ENCODE results near the gene FAM185A. TPM values are rescaled to one million over a fixed set of nuclear protein-coding genes. Genes with fewer than 3 reads are reported as not detected.

Gene FAM185A
- total and polyA plus RNA-seq, 9 of the 15 experiments (the other 6 are each of a cell fraction or from before 2014, with no cell fraction given) = 1.7 to 17.4 (median 10.6) TPM

DNA sequence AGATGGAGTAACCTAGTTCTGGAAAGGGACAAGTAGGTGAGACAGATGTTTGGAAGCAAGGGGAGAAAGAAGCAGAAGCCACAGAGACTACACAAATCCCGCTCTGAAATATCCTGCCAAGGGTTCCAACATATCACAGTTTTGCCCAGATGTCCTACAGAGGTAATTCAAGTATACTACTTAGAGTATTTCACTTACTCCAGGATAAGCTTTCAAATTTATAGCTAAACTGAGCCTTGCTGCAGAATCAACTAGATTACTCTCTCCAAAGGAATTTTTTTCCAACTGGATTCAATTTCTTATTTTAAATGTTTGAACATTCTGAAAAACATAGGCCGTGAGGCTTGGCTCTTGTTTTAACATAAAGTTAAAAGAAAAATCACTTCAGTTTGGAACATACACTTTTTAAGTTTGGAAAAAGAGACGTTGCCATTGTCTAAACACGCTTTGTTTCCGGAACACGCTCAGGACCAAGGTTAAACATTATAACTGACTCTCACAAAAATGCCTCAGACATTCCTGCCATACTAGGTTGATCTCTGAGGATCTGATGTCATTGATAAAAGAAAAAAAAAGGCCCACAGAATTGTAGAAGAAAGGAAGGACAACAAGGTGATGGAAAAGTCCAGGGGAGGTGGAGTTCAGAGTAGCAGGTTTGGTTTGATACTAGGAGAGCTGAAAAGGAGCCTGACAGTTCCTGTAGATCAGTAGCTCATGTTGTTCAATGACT is 74.8 kb downstream of the FAM185A start:
- BruUV-seq (replicated peaks) = no TSS peak
- 77% methylated on average over 6 of the region's 6 CpGs for WGBS (ENCODE audit: insufficient coverage, low coverage, missing lambda C conversion rate)
- intact Hi-C loops (cut with micrococcal nuclease) = no loop called here
- CTCF ChIA-PET (ENCODE audit: low intra/inter-chr PET ratio) = no interaction called here
- Histone ChIP-seq H3K27ac (ENCODE audit: extremely low read depth, low read depth, low read length) (no peak overlapping the region), H4K20me1 (replicated peaks; ENCODE audit: control insufficient read depth, insufficient read depth, low read length) (no peaks in the 10 kb centered on the region), H3K79me2 (ENCODE audit: control insufficient read depth, insufficient read depth, low read length) (no peaks in the 10 kb centered on the region), H3K27me3 (ENCODE audit: control insufficient read depth in 2 of 2, insufficient read depth in 2 of 2, low read length in 2 of 2) (no peaks in the 10 kb centered on the region), H3K9me3 (replicated peaks; ENCODE audit: control insufficient read depth, insufficient read depth, low read depth, low read length) (no peaks in the 10 kb centered on the region), H3K4me2 (ENCODE audit: insufficient read depth, low read length) (no peak overlapping the region), H3K4me3 (no peak overlapping the region), H3K36me3 (ENCODE audit: control insufficient read depth, insufficient read depth, low read length) (peaks cover 36% of the 10 kb centered on the region), H3K9me1 (ENCODE audit: control insufficient read depth, insufficient read depth, low read length) (no peaks in the 10 kb centered on the region), H2AFZ (ENCODE audit: low read depth, low read length) (no peak overlapping the region), H3K4me1 (replicated peaks in 1 of 2; ENCODE audit: control insufficient read depth in 2 of 2, insufficient read depth in 2 of 2, low read length in 2 of 2) (peaks cover 0 to 4% of the 10 kb centered on the region in 2 experiments; a peak in 1 of 5 replicates), H3K9ac (ENCODE audit: insufficient read depth in 1 of 2, low read depth in 2 of 2, low read length in 2 of 2) (no peak overlapping the region)
- in situ Hi-C loops (cut with MboI) = no loop called here
- FAIRE-seq = no peak
- POLR2A ChIA-PET = no interaction called here
- ATAC-seq = no peak
- no peak for TF ChIP-seq ZNF707 (CRISPR knock-in tag; conservative IDR thresholded peaks at IDR 0.05)
- DNase-seq (ENCODE audit: extremely low read depth in 1 of 4, low spot score in 3 of 4) = no peak

DNA sequence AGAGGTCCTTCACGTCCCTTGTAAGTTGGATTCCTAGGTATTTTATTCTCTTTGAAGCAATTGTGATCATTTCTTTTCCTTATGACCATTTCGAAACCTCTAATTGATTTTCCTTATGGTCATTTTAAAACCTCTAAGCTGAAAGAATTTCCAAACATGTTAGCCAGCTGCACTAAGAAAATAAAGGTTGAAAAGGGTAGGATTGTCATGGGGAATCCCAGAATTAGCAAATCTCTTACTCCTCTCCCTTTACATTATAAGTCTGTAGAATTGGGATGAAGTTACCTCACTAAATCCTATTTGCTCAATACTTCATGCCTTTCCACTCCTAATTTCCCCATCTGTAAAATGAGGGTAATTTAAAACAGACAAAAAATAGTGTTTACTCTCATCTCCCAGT is 79.5 kb downstream of the FAM185A start:
- ATAC-seq = no peak
- Histone ChIP-seq H4K20me1 (replicated peaks; ENCODE audit: control insufficient read depth, insufficient read depth, low read length) (no peaks in the 10 kb centered on the region), H3K9ac (ENCODE audit: insufficient read depth in 1 of 2, low read depth in 2 of 2, low read length in 2 of 2) (no peak overlapping the region), H3K4me2 (ENCODE audit: insufficient read depth, low read length) (no peak overlapping the region), H3K4me3 (no peak overlapping the region), H3K79me2 (ENCODE audit: control insufficient read depth, insufficient read depth, low read length) (no peaks in the 10 kb centered on the region), H3K4me1 (replicated peaks in 1 of 2; ENCODE audit: control insufficient read depth in 2 of 2, insufficient read depth in 2 of 2, low read length in 2 of 2) (no peaks in the 10 kb centered on the region), H3K27me3 (ENCODE audit: control insufficient read depth in 2 of 2, insufficient read depth in 2 of 2, low read length in 2 of 2) (no peaks in the 10 kb centered on the region), H2AFZ (ENCODE audit: low read depth, low read length) (no peak overlapping the region), H3K36me3 (ENCODE audit: control insufficient read depth, insufficient read depth, low read length) (peaks cover 60% of the 10 kb centered on the region), H3K9me3 (replicated peaks; ENCODE audit: control insufficient read depth, insufficient read depth, low read depth, low read length) (no peaks in the 10 kb centered on the region), H3K27ac (ENCODE audit: extremely low read depth, low read depth, low read length) (no peak overlapping the region), H3K9me1 (ENCODE audit: control insufficient read depth, insufficient read depth, low read length) (no peaks in the 10 kb centered on the region)
- in situ Hi-C loops (cut with MboI) (no loop called here), intact Hi-C loops (cut with micrococcal nuclease) (no loop called here)
- no peak for FAIRE-seq
- POLR2A ChIA-PET = no interaction called here
- CTCF ChIA-PET (ENCODE audit: low intra/inter-chr PET ratio) = no interaction called here
- WGBS (ENCODE audit: insufficient coverage, low coverage, missing lambda C conversion rate) = 81% methylated on average over 2 of the region's 2 CpGs
- no peak for DNase-seq (ENCODE audit: extremely low read depth in 1 of 4, low spot score in 3 of 4)
- no TSS peak for BruUV-seq (replicated peaks)
- TF ChIP-seq GATAD2A (IDR thresholded peaks at IDR 0.05) = no peak
- no peak for TF ChIP-seq SAFB (IDR thresholded peaks at IDR 0.05; ENCODE audit: borderline replicate concordance, low read depth, low read length)
- TF ChIP-seq, protein P1, sequence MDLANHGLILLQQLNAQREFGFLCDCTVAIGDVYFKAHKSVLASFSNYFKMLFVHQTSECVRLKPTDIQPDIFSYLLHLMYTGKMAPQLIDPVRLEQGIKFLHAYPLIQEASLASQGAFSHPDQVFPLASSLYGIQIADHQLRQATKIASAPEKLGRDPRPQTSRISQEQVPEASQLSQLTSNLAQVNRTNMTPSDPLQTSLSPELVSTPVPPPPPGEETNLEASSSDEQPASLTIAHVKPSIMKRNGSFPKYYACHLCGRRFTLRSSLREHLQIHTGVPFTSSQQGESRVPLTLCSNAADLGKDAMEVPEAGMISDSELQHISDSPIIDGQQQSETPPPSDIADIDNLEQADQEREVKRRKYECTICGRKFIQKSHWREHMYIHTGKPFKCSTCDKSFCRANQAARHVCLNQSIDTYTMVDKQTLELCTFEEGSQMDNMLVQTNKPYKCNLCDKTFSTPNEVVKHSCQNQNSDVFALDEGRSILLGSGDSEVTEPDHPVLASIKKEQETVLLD (IDR thresholded peaks at IDR 0.05) = no peak
- TF ChIP-seq, protein P2, sequence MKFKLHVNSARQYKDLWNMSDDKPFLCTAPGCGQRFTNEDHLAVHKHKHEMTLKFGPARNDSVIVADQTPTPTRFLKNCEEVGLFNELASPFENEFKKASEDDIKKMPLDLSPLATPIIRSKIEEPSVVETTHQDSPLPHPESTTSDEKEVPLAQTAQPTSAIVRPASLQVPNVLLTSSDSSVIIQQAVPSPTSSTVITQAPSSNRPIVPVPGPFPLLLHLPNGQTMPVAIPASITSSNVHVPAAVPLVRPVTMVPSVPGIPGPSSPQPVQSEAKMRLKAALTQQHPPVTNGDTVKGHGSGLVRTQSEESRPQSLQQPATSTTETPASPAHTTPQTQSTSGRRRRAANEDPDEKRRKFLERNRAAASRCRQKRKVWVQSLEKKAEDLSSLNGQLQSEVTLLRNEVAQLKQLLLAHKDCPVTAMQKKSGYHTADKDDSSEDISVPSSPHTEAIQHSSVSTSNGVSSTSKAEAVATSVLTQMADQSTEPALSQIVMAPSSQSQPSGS (CRISPR knock-in tag; IDR thresholded peaks at IDR 0.05) = no peak
- TF ChIP-seq RBM39 (optimal IDR thresholded peaks at IDR 0.05; ENCODE audit: low read depth, low read length) = no peak
- TF ChIP-seq NUFIP1 (IDR thresholded peaks at IDR 0.05; ENCODE audit: partially characterized antibody) = no peak
- TF ChIP-seq ZNF311 (CRISPR knock-in tag; IDR thresholded peaks at IDR 0.05) = no peak
- TF ChIP-seq SMARCC2 (IDR thresholded peaks at IDR 0.05; ENCODE audit: low read depth) = no peak
- no peak for TF ChIP-seq MEIS2 (IDR thresholded peaks at IDR 0.05; ENCODE audit: partially characterized antibody)
- no peak for TF ChIP-seq LARP7 (IDR thresholded peaks at IDR 0.05)
- TF ChIP-seq, protein P3, sequence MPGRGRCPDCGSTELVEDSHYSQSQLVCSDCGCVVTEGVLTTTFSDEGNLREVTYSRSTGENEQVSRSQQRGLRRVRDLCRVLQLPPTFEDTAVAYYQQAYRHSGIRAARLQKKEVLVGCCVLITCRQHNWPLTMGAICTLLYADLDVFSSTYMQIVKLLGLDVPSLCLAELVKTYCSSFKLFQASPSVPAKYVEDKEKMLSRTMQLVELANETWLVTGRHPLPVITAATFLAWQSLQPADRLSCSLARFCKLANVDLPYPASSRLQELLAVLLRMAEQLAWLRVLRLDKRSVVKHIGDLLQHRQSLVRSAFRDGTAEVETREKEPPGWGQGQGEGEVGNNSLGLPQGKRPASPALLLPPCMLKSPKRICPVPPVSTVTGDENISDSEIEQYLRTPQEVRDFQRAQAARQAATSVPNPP (IDR thresholded peaks at IDR 0.05; ENCODE audit: borderline replicate concordance, insufficient read depth, insufficient read length) = no peak
- TF ChIP-seq RBFOX2 (IDR thresholded peaks at IDR 0.05; ENCODE audit: low read depth, low read length) = no peak

Measured in K562 (cell line).